ENCODE measurements around the gene GABRR2.

Gene GABRR2

GRCh38 chr6:89222712-89223039, 92.4 kb downstream of the GABRR2 start:
- H3K27ac ChIP-seq, result no peak overlapping the region
- H3K4me3 ChIP-seq, result no peak overlapping the region

DNA sequence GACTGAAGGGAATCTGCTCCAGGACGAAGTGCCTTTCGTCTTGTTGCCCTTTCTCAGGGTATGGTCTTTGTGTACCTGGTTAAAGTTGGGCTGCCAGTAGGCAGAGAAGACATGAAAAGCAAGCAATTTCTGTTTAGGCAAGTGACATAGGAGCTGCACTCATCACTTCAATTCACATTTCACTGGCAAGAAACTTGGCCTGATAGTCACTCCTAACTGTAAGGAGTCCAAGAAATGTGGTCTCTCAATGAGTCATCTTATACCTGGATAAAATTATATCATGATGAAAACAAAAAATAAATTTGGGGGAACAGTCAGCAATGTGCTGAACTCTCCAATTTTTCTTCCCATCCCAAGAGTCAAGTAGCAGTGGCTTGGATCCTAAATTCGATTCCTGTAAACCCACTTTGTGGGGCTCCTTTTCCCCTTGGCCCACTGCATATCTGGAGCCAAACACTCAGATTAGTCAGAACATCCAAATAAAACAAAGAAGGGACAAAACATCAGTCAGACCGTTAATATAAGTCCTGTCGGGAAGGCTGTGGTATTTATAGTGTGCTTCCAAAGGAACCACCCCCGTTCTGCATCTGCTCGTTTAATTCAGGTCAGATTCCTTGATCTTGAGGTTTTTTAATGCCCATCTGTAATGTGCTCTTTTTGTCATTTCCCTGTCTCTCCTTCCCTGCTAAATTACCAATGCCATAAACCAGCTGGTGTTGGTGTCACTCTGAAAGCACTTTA, 93.0 kb downstream of the GABRR2 start:
- H3K27ac ChIP-seq, result no peak overlapping the region
- no peak overlapping the region for H3K4me3 ChIP-seq

GRCh38 chr6:89221129-89221528, 94.0 kb downstream of the GABRR2 start:
- H3K27ac ChIP-seq, result no peak overlapping the region
- H3K4me3 ChIP-seq, result no peak overlapping the region

GRCh38 chr6:89217299-89217910, 97.7 kb downstream of the GABRR2 start, which contains the start of gene GABRR1:
GABRR1 (minus strand) TSS chr6:89217358; CDS start chr6:89217322, 36 bp downstream.
- H3K4me3 ChIP-seq, result no peak within 1 kb of the TSS
- no peak within 1 kb of the TSS for H3K27ac ChIP-seq

DNA sequence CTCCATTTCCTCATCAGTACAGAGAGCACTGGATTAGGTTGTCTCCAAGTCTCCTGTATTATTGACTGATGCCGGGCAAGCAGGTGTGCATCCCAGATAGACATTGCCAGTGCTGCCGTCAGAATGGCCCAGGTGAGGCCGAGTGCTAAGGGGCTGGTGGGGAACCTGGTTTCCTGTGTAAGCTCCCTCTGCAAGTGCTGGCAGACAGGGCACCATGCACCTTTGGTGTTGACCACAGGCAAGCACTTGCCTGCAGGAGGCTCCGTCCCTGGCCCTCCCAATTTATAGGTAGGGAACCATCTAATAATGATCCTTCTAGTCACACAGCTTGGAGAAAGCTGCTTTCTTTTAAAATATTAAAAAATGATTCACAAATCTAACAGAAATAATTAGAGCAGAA, 98.7 kb downstream of the GABRR2 start:
- H3K4me3 ChIP-seq, result no peak overlapping the region

DNA sequence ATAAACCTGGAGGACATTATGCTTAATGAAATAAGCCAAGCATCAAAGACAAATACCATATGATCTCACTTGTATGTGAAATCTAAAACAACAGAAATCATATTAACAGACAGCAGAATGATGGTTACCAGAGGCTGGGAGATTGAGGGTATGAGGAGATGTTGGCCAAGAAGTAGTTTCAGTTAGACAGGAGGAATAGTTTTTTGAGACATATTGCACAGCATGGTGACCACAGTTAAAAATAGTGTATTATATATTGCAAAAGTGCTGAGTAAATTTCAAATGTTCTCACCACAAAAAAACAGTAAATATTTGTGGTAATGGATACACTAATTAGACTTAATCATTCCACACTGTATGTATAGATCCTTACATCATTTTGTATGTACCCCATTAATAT, 99.7 kb downstream of the GABRR2 start:
- Histone ChIP-seq H3K4me3 (no peak overlapping the region), H3K27ac (no peak overlapping the region)

More for the DNA sequence above, 98.7 kb downstream of the GABRR2 start:
- H3K27ac ChIP-seq, result no peak overlapping the region

DNA sequence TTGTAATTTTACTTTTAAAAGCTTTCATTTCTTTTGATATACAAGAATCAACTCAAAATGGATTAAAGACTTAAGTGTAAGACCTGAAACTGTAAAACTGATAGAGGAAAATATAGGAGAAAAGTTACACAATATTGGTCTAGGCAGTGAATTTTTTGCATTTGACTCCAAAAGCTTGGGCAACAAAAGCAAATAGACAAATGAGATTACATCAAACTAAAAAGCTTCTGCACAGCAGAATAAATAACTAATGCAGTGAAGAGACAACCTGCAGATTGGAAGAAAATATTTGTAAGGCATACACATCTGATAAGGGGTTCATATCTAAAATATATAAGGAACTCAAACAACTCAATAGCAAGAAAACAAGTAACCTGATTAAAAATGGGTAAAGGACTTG, 100.9 kb downstream of the GABRR2 start:
- H3K27ac ChIP-seq, result no peak overlapping the region
- no peak overlapping the region for H3K4me3 ChIP-seq

GRCh38 chr6:89212472-89212871, 102.6 kb downstream of the GABRR2 start:
- H3K27ac ChIP-seq, result no peak overlapping the region

DNA sequence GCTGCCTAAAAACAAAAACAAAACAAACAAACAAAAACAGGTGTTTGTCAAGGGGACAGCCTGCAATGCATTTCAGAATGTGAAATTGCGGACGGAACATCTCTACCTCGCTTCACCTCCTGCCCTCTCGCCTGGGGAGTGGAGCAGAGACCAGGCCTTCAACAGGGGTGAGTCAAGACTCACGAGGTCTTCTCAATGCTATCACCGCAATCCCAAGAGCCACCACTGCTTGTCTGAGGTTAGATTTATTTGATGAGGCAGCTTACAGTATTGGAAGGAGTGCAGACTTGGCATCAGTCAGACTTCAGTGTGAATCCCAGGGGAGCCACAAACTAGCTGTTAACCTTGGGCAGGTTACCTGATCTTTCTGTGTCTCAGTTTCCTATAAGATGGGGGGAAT, 105.6 kb downstream of the GABRR2 start:
- Histone ChIP-seq H3K27ac (no peak overlapping the region), H3K4me3 (no peak overlapping the region)

More at GRCh38 chr6:89212472-89212871, 102.6 kb downstream of the GABRR2 start:
- H3K4me3 ChIP-seq, result no peak overlapping the region

- Histone ChIP-seq H3K27ac (no peak overlapping the region), H3K4me3 (no peak overlapping the region)
Observed at GRCh38 chr6:89208551-89208950, 106.5 kb downstream of the GABRR2 start.
